ENCODE measurements around the gene BIRC2.

DNA sequence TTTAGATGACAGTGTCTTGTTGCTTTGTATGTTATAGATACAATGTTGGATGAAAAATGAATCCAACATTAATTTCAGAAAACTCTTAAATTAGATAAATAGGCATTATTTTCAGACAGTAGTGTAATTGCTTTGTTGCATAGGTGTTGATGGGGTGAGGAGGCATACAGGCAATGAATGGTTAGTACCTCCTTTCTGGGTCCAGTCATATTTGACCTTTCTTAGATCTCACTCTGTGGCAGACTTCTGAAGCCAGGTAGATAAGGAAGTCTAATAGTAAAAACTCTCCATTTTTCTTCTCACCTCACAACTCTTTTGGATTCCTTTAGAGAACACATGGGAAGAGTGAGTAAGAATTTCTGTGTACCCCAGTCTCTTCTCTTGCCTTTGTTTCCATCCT is 31.8 kb downstream of the BIRC2 start:
- TF ChIP-seq, protein P1, sequence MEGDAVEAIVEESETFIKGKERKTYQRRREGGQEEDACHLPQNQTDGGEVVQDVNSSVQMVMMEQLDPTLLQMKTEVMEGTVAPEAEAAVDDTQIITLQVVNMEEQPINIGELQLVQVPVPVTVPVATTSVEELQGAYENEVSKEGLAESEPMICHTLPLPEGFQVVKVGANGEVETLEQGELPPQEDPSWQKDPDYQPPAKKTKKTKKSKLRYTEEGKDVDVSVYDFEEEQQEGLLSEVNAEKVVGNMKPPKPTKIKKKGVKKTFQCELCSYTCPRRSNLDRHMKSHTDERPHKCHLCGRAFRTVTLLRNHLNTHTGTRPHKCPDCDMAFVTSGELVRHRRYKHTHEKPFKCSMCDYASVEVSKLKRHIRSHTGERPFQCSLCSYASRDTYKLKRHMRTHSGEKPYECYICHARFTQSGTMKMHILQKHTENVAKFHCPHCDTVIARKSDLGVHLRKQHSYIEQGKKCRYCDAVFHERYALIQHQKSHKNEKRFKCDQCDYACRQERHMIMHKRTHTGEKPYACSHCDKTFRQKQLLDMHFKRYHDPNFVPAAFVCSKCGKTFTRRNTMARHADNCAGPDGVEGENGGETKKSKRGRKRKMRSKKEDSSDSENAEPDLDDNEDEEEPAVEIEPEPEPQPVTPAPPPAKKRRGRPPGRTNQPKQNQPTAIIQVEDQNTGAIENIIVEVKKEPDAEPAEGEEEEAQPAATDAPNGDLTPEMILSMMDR (IDR thresholded peaks at IDR 0.05): no peak
- no peak for TF ChIP-seq EZH2 (IDR thresholded peaks at IDR 0.05)
